ENCODE measurements around the gene ZNF808. TPM values are rescaled to one million over a fixed set of nuclear protein-coding genes. Genes with fewer than 3 reads are reported as not detected.
"Not testable (repeated sequence)": the region's sequence is repeated elsewhere in the genome, so short reads cannot be mapped to it uniquely, and the experiment has no call there.

The ZNF808 gene
- total and polyA plus RNA-seq, 2 of the 13 experiments (the other 11 are each of a cell fraction or from before 2014, with no cell fraction given), result 3.0 to 7.4 TPM

GRCh38 chr19:52592301-52592700 is 64.8 kb downstream of the ZNF808 start (continued):
- TF ChIP-seq PATZ1 (CRISPR knock-in tag; IDR thresholded peaks at IDR 0.05), result no peak
- no peak for TF ChIP-seq TAF15 (IDR thresholded peaks at IDR 0.05; ENCODE audit: low read depth, low read length, poor library complexity, severe bottlenecking)
- TF ChIP-seq YEATS2 (CRISPR knock-in tag; IDR thresholded peaks at IDR 0.05; ENCODE audit: borderline replicate concordance), result no peak
- TF ChIP-seq RBM22 (optimal IDR thresholded peaks at IDR 0.05; ENCODE audit: low read length), result no peak

GRCh38 chr19:52593441-52593840 is 66.0 kb downstream of the ZNF808 start:
- H4K20me1 ChIP-seq (ENCODE audit: insufficient read depth, low read length); H3K4me3 ChIP-seq (replicated peaks in 1 of 3; ENCODE audit: insufficient read depth in 1 of 3, low read depth in 2 of 3, low read length in 3 of 3); POLR2A ChIA-PET; H3K9ac ChIP-seq (ENCODE audit: insufficient read depth, low read depth, low read length); DNase-seq (ENCODE audit: low spot score); H3K79me2 ChIP-seq (ENCODE audit: insufficient read depth, low read length); H3K27ac ChIP-seq (ENCODE audit: extremely low read length, insufficient read depth, low read length); CTCF ChIA-PET (ENCODE audit: low intra/inter-chr PET ratio, low total read pairs); H2AFZ ChIP-seq (ENCODE audit: low read length); H3K4me2 ChIP-seq (ENCODE audit: low read depth, low read length); intact Hi-C loops (cut with micrococcal nuclease; ENCODE audit: unreplicated experiment); H3K27me3 ChIP-seq (ENCODE audit: control insufficient read depth in 1 of 2, insufficient read depth in 2 of 2, low read length in 2 of 2); H3K36me3 ChIP-seq (replicated peaks in 1 of 2; ENCODE audit: control insufficient read depth in 1 of 2, insufficient read depth in 2 of 2, low read length in 2 of 2); in situ Hi-C loops (cut with HindIII; ENCODE audit: extremely low pct_ligation_motif_present, low pct_unique_long_range_greater_than_20kb); H3K4me1 ChIP-seq (ENCODE audit: insufficient read depth, low read length); FAIRE-seq; ATAC-seq; BruUV-seq (replicated peaks): not testable (repeated sequence)
- WGBS (ENCODE audit: low lambda C conversion rate), result no CpG with 5 or more reads among the region's 25 CpGs
- H3K9me3 ChIP-seq (ENCODE audit: low read length), result peaks cover 44% of the 10 kb centered on the region

GRCh38 chr19:52599241-52599640 is 71.8 kb downstream of the ZNF808 start:
- Histone ChIP-seq H3K79me2 (ENCODE audit: insufficient read depth, low read length) (peaks cover 7% of the 10 kb centered on the region), H3K36me3 (replicated peaks in 1 of 2; ENCODE audit: control insufficient read depth in 1 of 2, insufficient read depth in 2 of 2, low read length in 2 of 2) (no peaks in the 10 kb centered on the region; a peak in 1 of 5 replicates), H4K20me1 (ENCODE audit: insufficient read depth, low read length) (no peaks in the 10 kb centered on the region), H3K9ac (ENCODE audit: insufficient read depth, low read depth, low read length) (no peak overlapping the region), H3K27ac (ENCODE audit: extremely low read length, insufficient read depth, low read length) (no peak overlapping the region), H3K4me3 (replicated peaks in 1 of 3; ENCODE audit: insufficient read depth in 1 of 3, low read depth in 2 of 3, low read length in 3 of 3) (no peak overlapping the region), H3K4me1 (ENCODE audit: insufficient read depth, low read length) (peaks cover 17% of the 10 kb centered on the region), H3K27me3 (ENCODE audit: control insufficient read depth in 1 of 2, insufficient read depth in 2 of 2, low read length in 2 of 2) (no peaks in the 10 kb centered on the region), H3K4me2 (ENCODE audit: low read depth, low read length) (no peak overlapping the region), H2AFZ (ENCODE audit: low read length) (no peak overlapping the region), H3K9me3 (ENCODE audit: low read length) (peaks cover 35% of the 10 kb centered on the region; the same call in 1 of the 2 replicates)
- no peak for ATAC-seq
- WGBS (ENCODE audit: low lambda C conversion rate), result 60% methylated on average over 3 of the region's 3 CpGs
- in situ Hi-C loops (cut with HindIII; ENCODE audit: extremely low pct_ligation_motif_present, low pct_unique_long_range_greater_than_20kb) (no loop called here), intact Hi-C loops (cut with micrococcal nuclease; ENCODE audit: unreplicated experiment) (no loop called here)
- ChIA-PET POLR2A (no interaction called here), CTCF (ENCODE audit: low intra/inter-chr PET ratio, low total read pairs) (no interaction called here)
- no peak for FAIRE-seq
- BruUV-seq (replicated peaks), result no TSS peak
- TF ChIP-seq ZNF547 (CRISPR knock-in tag; IDR thresholded peaks at IDR 0.05) (no peak), ZNF780A (CRISPR knock-in tag; IDR thresholded peaks at IDR 0.05) (no peak)
- no peak for DNase-seq (ENCODE audit: low spot score)
